Measurements from ENCODE around the gene PACRG.

Gene PACRG

GRCh38 chr6:162710419-162710818 is 17.4 kb upstream of the PACRG start:
- DNase-seq (ENCODE audit: low read depth in 2 of 2) = no peak

- DNase-seq (ENCODE audit: low read depth in 2 of 2) = no peak
These were observed 16.8 kb upstream of the PACRG start for GRCh38 chr6:162710936-162711335.

GRCh38 chr6:162711376-162711775 is 16.4 kb upstream of the PACRG start:
- no peak for DNase-seq (ENCODE audit: low read depth in 2 of 2)

GRCh38 chr6:162712694-162713093 is 15.1 kb upstream of the PACRG start:
- no peak for DNase-seq (ENCODE audit: low read depth in 2 of 2)

- no peak for DNase-seq (ENCODE audit: low read depth in 2 of 2)
These were observed 13.6 kb upstream of the PACRG start for GRCh38 chr6:162713974-162714780.

GRCh38 chr6:162715601-162716000 is 12.2 kb upstream of the PACRG start:
- no peak for DNase-seq (ENCODE audit: low read depth in 2 of 2)

- no peak for DNase-seq (ENCODE audit: low read depth in 2 of 2)
These were observed 8.2 kb upstream of the PACRG start for GRCh38 chr6:162719528-162719927.

GRCh38 chr6:162721404-162721687 is 6.4 kb upstream of the PACRG start:
- DNase-seq (ENCODE audit: low read depth in 2 of 2) = no peak

GRCh38 chr6:162722226-162722625 is 5.5 kb upstream of the PACRG start:
- DNase-seq (ENCODE audit: low read depth in 2 of 2) = no peak

GRCh38 chr6:162722633-162723032 is 5.1 kb upstream of the PACRG start:
- DNase-seq (ENCODE audit: low read depth in 2 of 2) = no peak

- DNase-seq (ENCODE audit: low read depth in 2 of 2) = no peak
These were observed 840 bp upstream of the PACRG start for GRCh38 chr6:162726947-162727321.

- DNase-seq (ENCODE audit: low read depth in 2 of 2) = no peak
These were observed 423 bp downstream of the PACRG start for GRCh38 chr6:162728197-162728596.

- DNase-seq (ENCODE audit: low read depth in 2 of 2) = no peak
These were observed 932 bp downstream of the PACRG start for GRCh38 chr6:162728706-162729105.

- no peak for DNase-seq (ENCODE audit: low read depth in 2 of 2)
These were observed 2.7 kb downstream of the PACRG start for GRCh38 chr6:162730502-162730901.

- no peak for DNase-seq (ENCODE audit: low read depth in 2 of 2)
These were observed 5.7 kb downstream of the PACRG start for GRCh38 chr6:162733489-162733888.

- no peak for DNase-seq (ENCODE audit: low read depth in 2 of 2)
These were observed 9.2 kb downstream of the PACRG start for GRCh38 chr6:162736961-162737360.

GRCh38 chr6:162750776-162751175 is 23.0 kb downstream of the PACRG start:
- no peak for DNase-seq (ENCODE audit: low read depth in 2 of 2)

- DNase-seq (ENCODE audit: low read depth in 2 of 2) = no peak
These were observed 23.6 kb downstream of the PACRG start for GRCh38 chr6:162751211-162751859.

- no peak for DNase-seq (ENCODE audit: low read depth in 2 of 2)
These were observed 26.0 kb downstream of the PACRG start for GRCh38 chr6:162753775-162754174.

GRCh38 chr6:162770136-162770535 is 42.4 kb downstream of the PACRG start:
- DNase-seq (ENCODE audit: low read depth in 2 of 2) = no peak

GRCh38 chr6:162770955-162771354 is 43.2 kb downstream of the PACRG start:
- DNase-seq (ENCODE audit: low read depth in 2 of 2) = no peak

- no peak for DNase-seq (ENCODE audit: low read depth in 2 of 2)
These were observed 44.7 kb downstream of the PACRG start for GRCh38 chr6:162772466-162772865.

GRCh38 chr6:162773996-162774395 is 46.2 kb downstream of the PACRG start:
- DNase-seq (ENCODE audit: low read depth in 2 of 2) = no peak

GRCh38 chr6:162777091-162777490 is 49.3 kb downstream of the PACRG start:
- no peak for DNase-seq (ENCODE audit: low read depth in 2 of 2)
